Measurements from ENCODE around the gene GALNT2. TPM values are rescaled to one million over a fixed set of nuclear protein-coding genes. Genes with fewer than 3 reads are reported as not detected.

Gene GALNT2
- total and polyA plus RNA-seq, 7 donors: 8.4 to 43.8 (median 37.1) TPM

DNA sequence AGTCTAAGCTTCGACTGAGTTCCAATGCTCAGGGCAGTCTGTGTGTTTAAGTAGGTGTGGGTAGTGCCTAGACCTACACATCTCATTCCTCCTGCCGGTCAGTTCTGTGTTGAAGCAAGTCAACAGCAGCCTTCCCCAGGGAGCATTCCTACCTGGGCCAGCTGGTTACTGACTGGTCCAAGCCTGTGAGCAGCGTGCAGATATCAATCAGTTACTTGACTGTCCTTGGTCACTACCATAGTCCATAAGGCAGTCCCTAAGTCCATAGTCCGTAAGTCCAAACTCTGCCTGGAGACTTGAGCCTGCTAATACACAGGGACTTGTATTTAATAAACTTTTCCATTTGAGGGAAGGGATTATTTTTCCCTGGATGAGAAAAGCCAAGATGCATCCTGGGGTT lies 187.2 kb downstream of the GALNT2 start:
- no peak overlapping the region for H3K27ac ChIP-seq
- 87 to 96% methylated on average over 4 of the region's 4 CpGs for WGBS, 2 donors
- H3K4me1 ChIP-seq: no peaks in the 10 kb centered on the region
- no peaks in the 10 kb centered on the region for H3K9me3 ChIP-seq
- H3K4me3 ChIP-seq: no peak overlapping the region
- TF ChIP-seq POLR2AphosphoS5 (IDR thresholded peaks at IDR 0.05): no peak
- TF ChIP-seq POLR2A (IDR thresholded peaks at IDR 0.05): no peak
- no peak for TF ChIP-seq EP300 (IDR thresholded peaks at IDR 0.05)
- TF ChIP-seq CTCF (IDR thresholded peaks at IDR 0.05): no peak
- intact Hi-C loops (cut with DNase I): no loop called here
- peaks cover 7 to 52% (median 25%) of the 10 kb centered on the region in 4 donors for H3K36me3 ChIP-seq
- DNase-seq: no peak
- no peaks in the 10 kb centered on the region for H3K27me3 ChIP-seq

- intact Hi-C loops (cut with DNase I): no loop called here
- Histone ChIP-seq H3K9me3 (no peaks in the 10 kb centered on the region), H3K4me3 (no peak overlapping the region), H3K4me1 (no peaks in the 10 kb centered on the region), H3K27ac (no peak overlapping the region), H3K27me3 (no peaks in the 10 kb centered on the region), H3K36me3 (peaks cover 4 to 51% (median 17%) of the 10 kb centered on the region in 4 donors)
- TF ChIP-seq CTCF (IDR thresholded peaks at IDR 0.05) (no peak), POLR2A (IDR thresholded peaks at IDR 0.05) (no peak), POLR2AphosphoS5 (IDR thresholded peaks at IDR 0.05) (no peak), EP300 (IDR thresholded peaks at IDR 0.05) (no peak)
- DNase-seq: no peak
- 95 to 96% methylated on average over 15 of the region's 15 CpGs for WGBS, 2 donors
Observed at GRCh38 chr1:230255116-230255515, 188.1 kb downstream of the GALNT2 start.

DNA sequence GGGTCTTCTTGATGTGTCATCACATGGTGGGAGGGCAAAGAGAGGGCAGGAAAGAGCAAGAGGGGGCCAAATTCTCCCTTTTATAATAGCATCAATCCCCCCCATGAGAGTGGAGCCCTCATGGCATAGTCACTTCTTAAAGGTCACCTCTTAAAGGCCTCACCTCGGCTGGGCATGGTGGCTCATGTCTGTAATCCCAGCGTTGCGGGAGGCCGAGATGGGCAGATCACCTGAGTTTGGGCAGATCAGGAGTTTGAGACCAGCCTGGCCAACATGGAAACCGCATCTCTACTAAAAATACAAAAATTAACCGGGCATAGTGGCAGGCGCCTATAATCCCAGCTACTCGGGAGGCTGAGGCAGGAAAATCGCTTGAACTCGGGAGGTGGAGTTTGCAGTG lies 189.0 kb downstream of the GALNT2 start:
- Histone ChIP-seq H3K9me3 (no peaks in the 10 kb centered on the region), H3K27me3 (no peaks in the 10 kb centered on the region), H3K27ac (no peak overlapping the region), H3K36me3 (peaks cover 4 to 51% (median 15%) of the 10 kb centered on the region in 4 donors), H3K4me1 (no peaks in the 10 kb centered on the region), H3K4me3 (no peak overlapping the region)
- intact Hi-C loops (cut with DNase I): no loop called here
- TF ChIP-seq POLR2AphosphoS5 (IDR thresholded peaks at IDR 0.05) (no peak), EP300 (IDR thresholded peaks at IDR 0.05) (no peak), POLR2A (IDR thresholded peaks at IDR 0.05) (no peak), CTCF (IDR thresholded peaks at IDR 0.05) (no peak)
- 97 to 98% methylated on average over 10 of the region's 10 CpGs for WGBS, 2 donors
- no peak for DNase-seq

GRCh38 chr1:230256896-230257295 lies 189.9 kb downstream of the GALNT2 start:
- intact Hi-C loops (cut with DNase I): no loop called here
- no peak for DNase-seq
- TF ChIP-seq CTCF (IDR thresholded peaks at IDR 0.05): no peak
- no peak for TF ChIP-seq EP300 (IDR thresholded peaks at IDR 0.05)
- no peak for TF ChIP-seq POLR2AphosphoS5 (IDR thresholded peaks at IDR 0.05)
- no peak for TF ChIP-seq POLR2A (IDR thresholded peaks at IDR 0.05)
- Histone ChIP-seq H3K27ac (no peak overlapping the region), H3K9me3 (no peaks in the 10 kb centered on the region), H3K36me3 (peaks cover 4 to 58% (median 17%) of the 10 kb centered on the region in 4 donors), H3K4me1 (no peaks in the 10 kb centered on the region), H3K27me3 (no peaks in the 10 kb centered on the region), H3K4me3 (no peak overlapping the region)
- WGBS, 2 donors: 93 to 95% methylated on average over 6 of the region's 6 CpGs

DNA sequence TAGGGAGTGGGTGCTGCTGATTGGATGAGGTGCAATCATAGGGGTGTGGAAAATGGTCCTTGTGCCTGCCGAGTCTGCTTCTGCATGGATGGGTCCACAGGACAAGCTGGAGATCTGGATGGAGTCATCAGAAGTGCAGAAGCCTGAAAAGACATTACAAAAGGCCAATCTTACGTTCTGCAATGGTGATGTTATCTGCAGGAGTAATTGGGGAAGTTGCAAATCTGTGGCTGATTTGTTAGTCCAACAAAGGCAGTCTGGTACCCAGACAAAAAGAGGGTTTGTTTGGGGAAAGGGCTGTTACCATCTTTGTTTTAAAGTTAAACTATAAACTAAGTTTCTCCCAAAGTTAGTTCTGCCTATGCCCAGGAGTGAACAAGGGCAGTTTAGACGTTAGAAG lies 192.6 kb downstream of the GALNT2 start:
- intact Hi-C loops (cut with DNase I): no loop called here
- WGBS, 2 donors: 91 to 92% methylated on average over 3 of the region's 3 CpGs
- Histone ChIP-seq H3K4me1 (no peaks in the 10 kb centered on the region), H3K27ac (no peak overlapping the region), H3K4me3 (no peak overlapping the region), H3K27me3 (no peaks in the 10 kb centered on the region), H3K9me3 (no peaks in the 10 kb centered on the region), H3K36me3 (peaks cover 8 to 85% (median 30%) of the 10 kb centered on the region in 4 donors)
- no peak for DNase-seq
- TF ChIP-seq EP300 (IDR thresholded peaks at IDR 0.05): no peak
- no peak for TF ChIP-seq POLR2AphosphoS5 (IDR thresholded peaks at IDR 0.05)
- TF ChIP-seq POLR2A (IDR thresholded peaks at IDR 0.05): no peak
- no peak for TF ChIP-seq CTCF (IDR thresholded peaks at IDR 0.05)
